Gastroesophageal sphincter (tissue), 3 donors: ENCODE results near the gene HS3ST3B1.

Experiments used
- CTCF ChIP-seq, 4 experiments: fragments of 200-600 bp in 2 of 4; fragments of 450-650 bp in 2 of 4; sonication (generic) in 1 of 4; IDR thresholded peaks; one replicate each; pipeline ENCODE4 v1.5.1; 2017 to 2019; ENCODE audit warnings: antibody characterized with exemption in 4 of 4, mild to moderate bottlenecking in 2 of 4, moderate library complexity in 2 of 4
- EP300 ChIP-seq: sonication (generic); formaldehyde crosslinking; IDR thresholded peaks from one replicate; pipeline ENCODE4 v1.6.1; 2017; ENCODE audit warnings: antibody characterized with exemption, mild to moderate bottlenecking
- POLR2A ChIP-seq, 2 donors: fragments of 450-650 bp; IDR thresholded peaks; one replicate each; pipeline ENCODE4 v1.6.1; 2017; ENCODE audit warnings: antibody characterized with exemption in 2 of 2, mild to moderate bottlenecking in 2 of 2, moderate library complexity in 1 of 2
- POLR2AphosphoS5 ChIP-seq: sonication (generic); formaldehyde crosslinking; IDR thresholded peaks from one replicate; pipeline ENCODE4 v1.6.1; 2017; ENCODE audit warnings: antibody characterized with exemption

GRCh38 chr17:14318918-14319205, 18.0 kb downstream of the HS3ST3B1 start:
- no peak for TF ChIP-seq POLR2A (IDR thresholded peaks at IDR 0.05)
- no peak for TF ChIP-seq POLR2AphosphoS5
- no peak for TF ChIP-seq CTCF (IDR thresholded peaks at IDR 0.05)
- no peak for TF ChIP-seq EP300
